B cell (primary cell): ENCODE results near the gene DSG1. TPM values are rescaled to one million over a fixed set of nuclear protein-coding genes. Genes with fewer than 3 reads are reported as not detected.

Source experiments
- ATAC-seq: fragments of 200-7000 bp; cut with Tn5 transposase; one replicate; pipeline ENCODE4 v1.10.0; 2021; ENCODE audit warnings: low read depth, mild to moderate bottlenecking, moderate number of reproducible peaks, moderate library complexity
- CTCF ChIA-PET: fragments of 350-600 bp; sonication (Branson Sonifier 250); formaldehyde crosslinking; loops from one replicate; lab custom pipeline; 2021; ENCODE audit warnings: antibody characterized with exemption, inconsistent platforms; lab: Charles Lee
- POLR2A ChIA-PET: fragments of 350-600 bp; sonication (Branson Sonifier 250); formaldehyde crosslinking; loops from one replicate; lab custom pipeline; 2021; ENCODE audit warnings: antibody characterized with exemption; lab: Charles Lee
- DNase-seq: peaks from one replicate; pipeline ENCODE4 v3.0.0; 2013
- H2AFZ ChIP-seq: 2 replicates; pipeline ENCODE4 v1.6.1; 2012; ENCODE audit warnings: mild to moderate bottlenecking, low read depth, low read length; ENCODE audit not compliant: insufficient read depth, poor library complexity, severe bottlenecking
- H3K27ac ChIP-seq, 2 donors: 1 replicate in 1 of 2; 2 replicates in 1 of 2; pipeline ENCODE4 v1.5.1; 2012 to 2013; ENCODE audit warnings: low read length in 2 of 2, mild to moderate bottlenecking in 2 of 2, moderate library complexity in 1 of 2
- H3K27me3 ChIP-seq, 4 experiments: fragments of 200-600 bp in 1 of 4; sonication (generic) in 1 of 4; replicated peaks in 1 of 4; 1 replicate in 2 of 4; 2 replicates in 2 of 4; pipeline versions ENCODE4 v1.6.1 to v1.7.0; 2013 to 2016; ENCODE audit warnings: low read length in 3 of 4, mild to moderate bottlenecking in 2 of 4, mixed read lengths in 1 of 4, moderate library complexity in 1 of 4; ENCODE audit not compliant: insufficient read depth in 4 of 4, control insufficient read depth in 3 of 4; ENCODE audit errors: control extremely low read depth in 1 of 4
- H3K36me3 ChIP-seq, 2 experiments: replicated peaks in 1 of 2; 1 replicate in 1 of 2; 2 replicates in 1 of 2; pipeline versions ENCODE4 v1.6.1 to v1.7.1; 2013; ENCODE audit warnings: low read length in 1 of 2; ENCODE audit not compliant: insufficient read depth in 2 of 2, control insufficient read depth in 1 of 2; ENCODE audit errors: control extremely low read depth in 1 of 2, extremely low read depth in 1 of 2
- H3K4me1 ChIP-seq, 2 donors: fragments of 200-600 bp in 1 of 2; sonication (generic) in 1 of 2; 1 replicate in 1 of 2; 2 replicates in 1 of 2; pipeline versions ENCODE4 v1.5.1 to v1.6.1; 2013 to 2017; ENCODE audit warnings: low read length in 2 of 2; ENCODE audit not compliant: control insufficient read depth in 2 of 2, insufficient read depth in 2 of 2
- H3K4me2 ChIP-seq: replicated peaks from 2 replicates; pipeline ENCODE3; 2012; ENCODE audit warnings: mild to moderate bottlenecking, low read depth, low read length; ENCODE audit not compliant: poor library complexity, severe bottlenecking
- H3K4me3 ChIP-seq, 5 experiments: fragments of 200-600 bp in 1 of 5; sonication (generic) in 1 of 5; 1 replicate in 3 of 5; 2 replicates in 2 of 5; pipeline versions ENCODE4 v1.5.1 to v1.7.0; 2011 to 2016; ENCODE audit warnings: low read length in 4 of 5, mild to moderate bottlenecking in 4 of 5, low read depth in 2 of 5, control low read depth in 1 of 5, moderate library complexity in 1 of 5; ENCODE audit not compliant: insufficient read depth in 1 of 5; ENCODE audit errors: control extremely low read depth in 1 of 5, extremely low read depth in 1 of 5
- H3K79me2 ChIP-seq: fragments of 200-600 bp; sonication (generic); one replicate; pipeline ENCODE4 v1.6.0; 2016; ENCODE audit warnings: low read length; ENCODE audit not compliant: control insufficient read depth, insufficient read depth
- H3K9ac ChIP-seq: fragments of 200-600 bp; sonication (generic); 2 replicates; pipeline ENCODE4 v1.6.1; 2017; ENCODE audit warnings: mild to moderate bottlenecking, low read length, moderate library complexity
- H3K9me3 ChIP-seq, 3 donors: one replicate each; pipeline versions ENCODE4 v1.6.1 to v1.7.1; 2013; ENCODE audit warnings: low read length in 2 of 3; ENCODE audit not compliant: control insufficient read depth in 2 of 3, insufficient read depth in 1 of 3; ENCODE audit errors: control extremely low read depth in 1 of 3
- H4K20me1 ChIP-seq: 2 replicates; pipeline ENCODE4 v1.6.0; 2012; ENCODE audit warnings: mild to moderate bottlenecking, low read length; ENCODE audit not compliant: insufficient read depth, control insufficient read depth, poor library complexity, severe bottlenecking
- H3K27ac Mint-ChIP-seq: one replicate; pipeline ENCODE4 v1.8.0; 2021; ENCODE audit warnings: mixed read lengths
- H3K27me3 Mint-ChIP-seq: one replicate; pipeline ENCODE4 v1.8.0; 2021; ENCODE audit warnings: mixed read lengths
- H3K4me1 Mint-ChIP-seq: one replicate; pipeline ENCODE4 v1.8.0; 2021; ENCODE audit warnings: mixed read lengths
- H3K4me3 Mint-ChIP-seq: one replicate; pipeline ENCODE4 v1.8.0; 2021; ENCODE audit warnings: mixed read lengths
- H3K9me3 Mint-ChIP-seq: one replicate; pipeline ENCODE4 v1.8.0; 2022; ENCODE audit warnings: mixed read lengths; ENCODE audit not compliant: insufficient read depth
- CTCF ChIP-seq: fragments of 200-600 bp; IDR thresholded peaks from one replicate; pipeline ENCODE4 v1.8.0; 2022; ENCODE audit warnings: antibody characterized with exemption, mild to moderate bottlenecking
- EZH2 ChIP-seq: IDR thresholded peaks from 2 replicates; pipeline ENCODE4 v1.6.1; 2012; ENCODE audit warnings: borderline replicate concordance, low read depth, mild to moderate bottlenecking, moderate library complexity, low read length; ENCODE audit not compliant: insufficient read depth, poor library complexity, severe bottlenecking
- WGBS: methylation state at CpG from one replicate; pipeline ENCODE4 v1.1.5; 2013; ENCODE audit warnings: missing lambda C conversion rate; ENCODE audit not compliant: insufficient coverage; 5-methylcytosine and 5-hydroxymethylcytosine counted together
- intact Hi-C: fragments of 100-400 bp; cut with micrococcal nuclease; formaldehyde crosslinking; loops from one replicate; pipeline ENCODE4 v1.10.0; 2022
- polyA plus RNA-seq: library from polyadenylated mRNA; depleted of rRNA; stranded (reverse); fragments of >200 nt; gene quantifications from 2 replicates; pipeline ENCODE4 v1.2.3, GENCODE V29; 2012
- total RNA-seq, 2 donors: library from RNA; stranded (reverse); fragments of 120-200 nt in 1 of 2; gene quantifications; 1 replicate in 1 of 2; 2 replicates in 1 of 2; pipeline versions ENCODE4 v1.2.3 to v1.2.4, GENCODE V29; 2013 to 2022

DSG1 gene
- total and polyA plus RNA-seq, 2 donors (not counting 1 experiment from before 2014, with no cell fraction given): not detected

- no CpG with 5 or more reads among the region's 2 CpGs for WGBS
- Histone ChIP-seq H3K27me3 (no peaks in the 10 kb centered on the region), H3K27ac (no peak overlapping the region), H3K79me2 (no peaks in the 10 kb centered on the region), H4K20me1 (no peaks in the 10 kb centered on the region), H2AFZ (no peak overlapping the region), H3K4me2 (no peak overlapping the region), H3K36me3 (no peaks in the 10 kb centered on the region), H3K4me1 (no peaks in the 10 kb centered on the region), H3K4me3 (no peak overlapping the region), H3K9ac (no peak overlapping the region), H3K9me3 (peaks cover 0 to 10% (median 0%) of the 10 kb centered on the region in 3 donors)
- ChIA-PET CTCF (no interaction called here), POLR2A (no interaction called here)
- Mint-ChIP-seq H3K9me3 (no peaks in the 10 kb centered on the region), H3K27ac (no peak overlapping the region), H3K4me3 (no peak overlapping the region), H3K27me3 (no peaks in the 10 kb centered on the region), H3K4me1 (no peaks in the 10 kb centered on the region)
- ATAC-seq (no peak), DNase-seq (no peak)
- TF ChIP-seq CTCF (no peak), EZH2 (no peak)
- intact Hi-C loops: no loop called here
Observed at GRCh38 chr18:31297248-31297647, 20.7 kb upstream of the DSG1 start.

GRCh38 chr18:31301201-31301655 lies 16.7 kb upstream of the DSG1 start:
- H3K9ac ChIP-seq: no peak overlapping the region
- H3K27ac Mint-ChIP-seq: no peak overlapping the region

More at GRCh38 chr18:31301201-31301655, 16.7 kb upstream of the DSG1 start:
- H3K27me3 ChIP-seq: no peaks in the 10 kb centered on the region
- no peaks in the 10 kb centered on the region for H4K20me1 ChIP-seq
- no peaks in the 10 kb centered on the region for H3K4me1 ChIP-seq
- ATAC-seq (no peak), DNase-seq (no peak)
- 78% methylated on average over 3 of the region's 3 CpGs for WGBS
- intact Hi-C loops: no loop called here
- Mint-ChIP-seq H3K4me3 (no peak overlapping the region), H3K4me1 (no peaks in the 10 kb centered on the region), H3K27me3 (no peaks in the 10 kb centered on the region), H3K9me3 (no peaks in the 10 kb centered on the region)
- no peak overlapping the region for H3K27ac ChIP-seq
- H2AFZ ChIP-seq: no peak overlapping the region
- H3K4me3 ChIP-seq: no peak overlapping the region
- H3K9me3 ChIP-seq: peaks cover 0 to 3% (median 0%) of the 10 kb centered on the region in 3 donors
- H3K36me3 ChIP-seq: no peaks in the 10 kb centered on the region
- no peak overlapping the region for H3K4me2 ChIP-seq
- TF ChIP-seq EZH2: no peak
- TF ChIP-seq CTCF: no peak
- POLR2A ChIA-PET: no interaction called here
- no peaks in the 10 kb centered on the region for H3K79me2 ChIP-seq
- CTCF ChIA-PET: no interaction called here
